PFSK-1 (cell line): ENCODE data around the gene HLA-DQB2. TPM values are rescaled to one million over a fixed set of nuclear protein-coding genes. Genes with fewer than 3 reads are reported as not detected.

Experiments used
- FOXP2 ChIP-seq: optimal IDR thresholded peaks from 2 replicates; pipeline ENCODE3; 2011; ENCODE audit warnings: borderline replicate concordance, control low read depth, inconsistent platforms; ENCODE audit not compliant: insufficient read depth; ENCODE audit errors: extremely low read length, extremely low read depth
- POLR2AphosphoS5 ChIP-seq: IDR thresholded peaks from 2 replicates; pipeline ENCODE4 v1.6.1; 2012; ENCODE audit warnings: low read depth, mild to moderate bottlenecking, control low read depth, low read length, moderate library complexity
- REST ChIP-seq, 2 experiments: IDR thresholded peaks; 2 replicates each; pipeline versions ENCODE4 v1.6.1 to v1.8.0; 2011 to 2012; ENCODE audit warnings: low read depth in 2 of 2, low read length in 2 of 2, control low read depth in 1 of 2, inconsistent platforms in 1 of 2, mild to moderate bottlenecking in 1 of 2, moderate library complexity in 1 of 2; ENCODE audit not compliant: insufficient read depth in 1 of 2
- SIN3A ChIP-seq: IDR thresholded peaks from 2 replicates; pipeline ENCODE4 v1.6.1; 2012; ENCODE audit warnings: mild to moderate bottlenecking, low read length, moderate library complexity, borderline replicate concordance; ENCODE audit not compliant: insufficient read depth
- TAF1 ChIP-seq: IDR thresholded peaks from 2 replicates; pipeline ENCODE4 v1.6.1; 2012; ENCODE audit warnings: low read length, control low read depth, borderline replicate concordance; ENCODE audit not compliant: insufficient read depth
- polyA plus RNA-seq: library from polyadenylated mRNA; unstranded; fragments of >200 nt; gene quantifications from one replicate; pipeline ENCODE4 v1.2.1, GENCODE V29; 2012; ENCODE audit warnings: low read depth, missing spikeins; ENCODE audit not compliant: insufficient read length

The HLA-DQB2 gene
- not detected for polyA plus RNA-seq

GRCh38 chr6:32763421-32763820, at the start of gene HLA-DQB2:
TSS of gene HLA-DQB2 (minus strand) at chr6:32763532. CDS start at chr6:32763470, 62 bp downstream.
- TF ChIP-seq TAF1 = no peak
- no peak for TF ChIP-seq REST (IDR thresholded peaks at IDR 0.05; ENCODE audit: insufficient read depth in 1 of 2, low read depth in 2 of 2, low read length in 2 of 2)
- TF ChIP-seq FOXP2 = no peak
- no peak for TF ChIP-seq POLR2AphosphoS5
- TF ChIP-seq SIN3A = no peak

- TF ChIP-seq REST (IDR thresholded peaks at IDR 0.05; ENCODE audit: insufficient read depth in 1 of 2, low read depth in 2 of 2, low read length in 2 of 2) (no peak), TAF1 (no peak), SIN3A (no peak), POLR2AphosphoS5 (no peak), FOXP2 (no peak)
These were observed 45.8 kb upstream of the HLA-DQB2 start for GRCh38 chr6:32809171-32809570.

- TF ChIP-seq POLR2AphosphoS5 (no peak), SIN3A (no peak), TAF1 (no peak), REST (IDR thresholded peaks at IDR 0.05; ENCODE audit: insufficient read depth in 1 of 2, low read depth in 2 of 2, low read length in 2 of 2) (no peak), FOXP2 (no peak)
These were observed 43.8 kb upstream of the HLA-DQB2 start for GRCh38 chr6:32807020-32807580.

- TF ChIP-seq REST (IDR thresholded peaks at IDR 0.05; ENCODE audit: insufficient read depth in 1 of 2, low read depth in 2 of 2, low read length in 2 of 2) (no peak), TAF1 (no peak), FOXP2 (no peak)
These were observed 40.1 kb upstream of the HLA-DQB2 start for GRCh38 chr6:32803416-32803815.

- TF ChIP-seq SIN3A = no peak
- TF ChIP-seq FOXP2 = no peak
- no peak for TF ChIP-seq POLR2AphosphoS5
- no peak for TF ChIP-seq TAF1
- no peak for TF ChIP-seq REST (IDR thresholded peaks at IDR 0.05; ENCODE audit: insufficient read depth in 1 of 2, low read depth in 2 of 2, low read length in 2 of 2)
These were observed 36.4 kb upstream of the HLA-DQB2 start for GRCh38 chr6:32799740-32800139.
